ENCODE results near the gene SLC9A8. TPM values are rescaled to one million over a fixed set of nuclear protein-coding genes. Genes with fewer than 3 reads are reported as not detected.

The SLC9A8 gene
- total RNA-seq, 1 donor from 2014 or later: 6.2 TPM

- TF ChIP-seq CTCF (IDR thresholded peaks at IDR 0.05; ENCODE audit: insufficient read depth, low read depth, low read length) (no peak), EZH2 (IDR thresholded peaks at IDR 0.05; ENCODE audit: insufficient read depth, low read length) (no peak)
- Mint-ChIP-seq H3K9me3 (ENCODE audit: unreplicated experiment) (no peaks in the 10 kb centered on the region), H3K27me3 (ENCODE audit: low read depth, unreplicated experiment) (no peaks in the 10 kb centered on the region), H3K27ac (ENCODE audit: unreplicated experiment) (peak overlapping the region; percentile 34), H3K4me1 (ENCODE audit: low read depth, unreplicated experiment) (no peaks in the 10 kb centered on the region), H3K36me3 (ENCODE audit: low read depth, unreplicated experiment) (peaks cover 11% of the 10 kb centered on the region), H3K4me3 (ENCODE audit: unreplicated experiment) (no peak overlapping the region)
- no peak overlapping the region for H3K9ac ChIP-seq (ENCODE audit: low read length)
- H3K36me3 ChIP-seq (ENCODE audit: insufficient read depth, low read length): peaks cover 10% of the 10 kb centered on the region
- no peak overlapping the region for H3K4me3 ChIP-seq (ENCODE audit: insufficient read depth, low read depth, low read length)
- no peaks in the 10 kb centered on the region for H3K4me1 ChIP-seq (ENCODE audit: insufficient read depth, low read length)
- FAIRE-seq (no peak), DNase-seq (ENCODE audit: low read depth) (no peak)
- no peaks in the 10 kb centered on the region for H3K27me3 ChIP-seq (ENCODE audit: insufficient read depth, low read length)
- no peak overlapping the region for H3K4me2 ChIP-seq (ENCODE audit: low read length)
- peaks cover 44% of the 10 kb centered on the region for H4K20me1 ChIP-seq (ENCODE audit: insufficient read depth, low read length)
- no peaks in the 10 kb centered on the region for H3K9me3 ChIP-seq (ENCODE audit: insufficient read depth, low read depth, low read length)
- H3K27ac ChIP-seq (ENCODE audit: low read depth, low read length): no peak overlapping the region
- H2AFZ ChIP-seq (ENCODE audit: low read depth, low read length): no peak overlapping the region
- peaks cover 27% of the 10 kb centered on the region for H3K79me2 ChIP-seq (ENCODE audit: insufficient read depth, low read length)
These were observed 92.0 kb downstream of the SLC9A8 start for GRCh38 chr20:49904440-49905214.

- Histone ChIP-seq H2AFZ (ENCODE audit: low read depth, low read length) (no peak overlapping the region), H3K27me3 (ENCODE audit: insufficient read depth, low read length) (no peaks in the 10 kb centered on the region), H3K4me2 (ENCODE audit: low read length) (no peak overlapping the region), H4K20me1 (ENCODE audit: insufficient read depth, low read length) (peaks cover 53% of the 10 kb centered on the region), H3K9me3 (ENCODE audit: insufficient read depth, low read depth, low read length) (no peaks in the 10 kb centered on the region), H3K4me3 (ENCODE audit: insufficient read depth, low read depth, low read length) (no peak overlapping the region), H3K9ac (ENCODE audit: low read length) (no peak overlapping the region), H3K27ac (ENCODE audit: low read depth, low read length) (no peak overlapping the region), H3K4me1 (ENCODE audit: insufficient read depth, low read length) (no peaks in the 10 kb centered on the region), H3K36me3 (ENCODE audit: insufficient read depth, low read length) (peaks cover 10% of the 10 kb centered on the region), H3K79me2 (ENCODE audit: insufficient read depth, low read length) (peaks cover 36% of the 10 kb centered on the region)
- H3K27ac Mint-ChIP-seq (ENCODE audit: unreplicated experiment): no peak overlapping the region
- H3K9me3 Mint-ChIP-seq (ENCODE audit: unreplicated experiment): no peaks in the 10 kb centered on the region
- H3K36me3 Mint-ChIP-seq (ENCODE audit: low read depth, unreplicated experiment): peaks cover 14% of the 10 kb centered on the region
- H3K4me3 Mint-ChIP-seq (ENCODE audit: unreplicated experiment): no peak overlapping the region
- TF ChIP-seq CTCF (IDR thresholded peaks at IDR 0.05; ENCODE audit: insufficient read depth, low read depth, low read length) (no peak), EZH2 (IDR thresholded peaks at IDR 0.05; ENCODE audit: insufficient read depth, low read length) (no peak)
- no peaks in the 10 kb centered on the region for H3K27me3 Mint-ChIP-seq (ENCODE audit: low read depth, unreplicated experiment)
- H3K4me1 Mint-ChIP-seq (ENCODE audit: low read depth, unreplicated experiment): no peaks in the 10 kb centered on the region
- no peak for FAIRE-seq
- no peak for DNase-seq (ENCODE audit: low read depth)
These were observed 92.9 kb downstream of the SLC9A8 start for GRCh38 chr20:49905415-49906091.

All from astrocyte (in vitro differentiated cells and primary cell).